Caki2 (cell line): ENCODE measurements around the gene SPAM1. TPM values are rescaled to one million over a fixed set of nuclear protein-coding genes. Genes with fewer than 3 reads are reported as not detected.
"Not testable (repeated sequence)": the region's sequence is repeated elsewhere in the genome, so short reads cannot be mapped to it uniquely, and the experiment has no call there.

Experiments used
- DNase-seq: peaks from one replicate; pipeline ENCODE4 v3.0.0-alpha.2; 2015; ENCODE audit warnings: low read depth
- in situ Hi-C: cut with HindIII; loops from 2 replicates; pipeline ENCODE4 v1.10.0; 2016; ENCODE audit warnings: low sequenced_read_pairs, low pct_unique_long_range_greater_than_20kb, mixed read lengths
- total RNA-seq: library from RNA; depleted of rRNA; stranded (reverse); fragments of >200 nt; shearing (Covaris generic); gene quantifications from 2 replicates; pipeline ENCODE4 v1.2.3, GENCODE V29; 2014; ENCODE audit warnings: low replicate concordance; rRNA removed

Gene SPAM1
- total RNA-seq, 1 experiment from 2014 or later: not detected

GRCh38 chr7:123998921-123999320 lies 73.9 kb downstream of the SPAM1 start:
- no peak for DNase-seq
- in situ Hi-C loops: no loop called here

GRCh38 chr7:123999703-124000102 lies 74.7 kb downstream of the SPAM1 start:
- in situ Hi-C loops: no loop called here
- no peak for DNase-seq

- in situ Hi-C loops, DNase-seq: not testable (repeated sequence)
Measured at GRCh38 chr7:124008296-124008695, 83.3 kb downstream of the SPAM1 start.

- DNase-seq: no peak
- in situ Hi-C loops: no loop called here
Measured at GRCh38 chr7:124009321-124009720, 84.3 kb downstream of the SPAM1 start.

Other genes with a start within 250 kb of the SPAM1 start
- gene WASL, start 176.2 kb upstream of the SPAM1 start, total RNA-seq: 3.9 and 4.1 TPM in 2 replicates
- not detected in 2 replicates for gene HYAL4, start 80.1 kb upstream of the SPAM1 start, total RNA-seq
- not detected in 2 replicates for gene TMEM229A, start 107.8 kb downstream of the SPAM1 start, total RNA-seq